CD4-positive, alpha-beta T cell (primary cell): ENCODE data around the gene CNR2. TPM values are rescaled to one million over a fixed set of nuclear protein-coding genes. Genes with fewer than 3 reads are reported as not detected.

ENCODE experiments used
- ATAC-seq: fragments of 200-7000 bp; cut with Tn5 transposase; one replicate; pipeline ENCODE4 v1.10.0; 2022; ENCODE audit warnings: mild to moderate bottlenecking; ENCODE audit not compliant: poor library complexity
- CTCF ChIA-PET: fragments of 350-600 bp; sonication (Branson Sonifier 250); formaldehyde crosslinking; loops from one replicate; lab custom pipeline; 2021; ENCODE audit warnings: antibody characterized with exemption, inconsistent platforms; lab: Charles Lee
- POLR2A ChIA-PET: fragments of 350-600 bp; sonication (Branson Sonifier 250); formaldehyde crosslinking; loops from one replicate; lab custom pipeline; 2021; ENCODE audit warnings: antibody characterized with exemption, inconsistent platforms; lab: Charles Lee
- DNase-seq, 14 experiments: peaks; one replicate each; pipeline ENCODE4 v3.0.0-alpha.2; 2013 to 2020; ENCODE audit warnings: mixed read lengths in 2 of 14
- H3K27ac ChIP-seq, 2 donors: one replicate each; pipeline versions ENCODE4 v1.5.1 to v1.7.0; 2013; ENCODE audit warnings: low read length in 2 of 2, low read depth in 1 of 2, mild to moderate bottlenecking in 1 of 2
- H3K27me3 ChIP-seq, 2 experiments: 1 replicate in 1 of 2; 2 replicates in 1 of 2; pipeline versions ENCODE4 v1.6.1 to v1.7.0; 2013; ENCODE audit warnings: low read length in 2 of 2, control low read depth in 1 of 2, mild to moderate bottlenecking in 1 of 2, moderate library complexity in 1 of 2; ENCODE audit not compliant: insufficient read depth in 2 of 2, control insufficient read depth in 1 of 2
- H3K36me3 ChIP-seq: one replicate; pipeline ENCODE4 v1.6.1; 2013; ENCODE audit warnings: low read length, control low read depth; ENCODE audit not compliant: insufficient read depth
- H3K4me1 ChIP-seq: one replicate; pipeline ENCODE4 v1.6.1; 2013; ENCODE audit warnings: low read length, control low read depth; ENCODE audit not compliant: insufficient read depth
- H3K4me3 ChIP-seq: one replicate; pipeline ENCODE4 v1.5.1; 2013; ENCODE audit warnings: mild to moderate bottlenecking, low read length, moderate library complexity
- H3K9me3 ChIP-seq, 2 experiments: 1 replicate in 1 of 2; 2 replicates in 1 of 2; pipeline versions ENCODE4 v1.6.1 to v1.7.0; 2013; ENCODE audit warnings: low read length in 2 of 2, mild to moderate bottlenecking in 2 of 2, control low read depth in 1 of 2, moderate library complexity in 1 of 2; ENCODE audit not compliant: control insufficient read depth in 1 of 2, insufficient read depth in 1 of 2
- H3K27ac Mint-ChIP-seq: one replicate; pipeline ENCODE4 v1.8.0; 2020; ENCODE audit warnings: mixed read lengths
- H3K27me3 Mint-ChIP-seq: one replicate; pipeline ENCODE4 v1.8.0; 2021; ENCODE audit warnings: mixed read lengths
- H3K36me3 Mint-ChIP-seq: one replicate; pipeline ENCODE4 v1.8.0; 2021; ENCODE audit warnings: low read depth, mixed read lengths
- H3K4me1 Mint-ChIP-seq: one replicate; pipeline ENCODE4 v1.8.0; 2021; ENCODE audit warnings: low read depth, mixed read lengths
- H3K4me3 Mint-ChIP-seq: one replicate; pipeline ENCODE4 v1.8.0; 2020; ENCODE audit warnings: mild to moderate bottlenecking, mixed read lengths
- H3K9me3 Mint-ChIP-seq: one replicate; pipeline ENCODE4 v1.8.0; 2020; ENCODE audit warnings: mixed read lengths
- intact Hi-C, 2 experiments: fragments of 100-400 bp; cut with DNase I in 1 of 2; cut with micrococcal nuclease in 1 of 2; formaldehyde crosslinking; loops; one replicate each; pipeline versions ENCODE4 v1.15.1 to v1.9.0; 2023 to 2025; cut with DNase I, micrococcal nuclease
- total RNA-seq, 174 experiments: library from RNA in 2 of 174; stranded (reverse) in 2 of 174; gene quantifications; one replicate each; pipeline ENCODE4 v1.2.3 and lab custom pipeline; 2021 to 2026
- TF ChIP-seq, protein P1 (sequence below): fragments of 200-600 bp; IDR thresholded peaks from one replicate; pipeline ENCODE4 v1.8.0; 2022; ENCODE audit warnings: antibody characterized with exemption, mild to moderate bottlenecking

Gene CNR2
- total RNA-seq, 2 experiments from 2014 or later = 0.05 TPM; not detected in 1

- H3K27ac ChIP-seq = peak overlapping the region in 1 of 2 donors; percentile 29
- no peaks in the 10 kb centered on the region for H3K27me3 ChIP-seq
- Mint-ChIP-seq H3K4me3 (peak overlapping the region; percentile 87), H3K27ac (peak overlapping the region; percentile 81), H3K4me1 (peaks cover 29% of the 10 kb centered on the region), H3K27me3 (no peaks in the 10 kb centered on the region), H3K9me3 (no peaks in the 10 kb centered on the region), H3K36me3 (peaks cover 27% of the 10 kb centered on the region)
- TF ChIP-seq, protein P1, sequence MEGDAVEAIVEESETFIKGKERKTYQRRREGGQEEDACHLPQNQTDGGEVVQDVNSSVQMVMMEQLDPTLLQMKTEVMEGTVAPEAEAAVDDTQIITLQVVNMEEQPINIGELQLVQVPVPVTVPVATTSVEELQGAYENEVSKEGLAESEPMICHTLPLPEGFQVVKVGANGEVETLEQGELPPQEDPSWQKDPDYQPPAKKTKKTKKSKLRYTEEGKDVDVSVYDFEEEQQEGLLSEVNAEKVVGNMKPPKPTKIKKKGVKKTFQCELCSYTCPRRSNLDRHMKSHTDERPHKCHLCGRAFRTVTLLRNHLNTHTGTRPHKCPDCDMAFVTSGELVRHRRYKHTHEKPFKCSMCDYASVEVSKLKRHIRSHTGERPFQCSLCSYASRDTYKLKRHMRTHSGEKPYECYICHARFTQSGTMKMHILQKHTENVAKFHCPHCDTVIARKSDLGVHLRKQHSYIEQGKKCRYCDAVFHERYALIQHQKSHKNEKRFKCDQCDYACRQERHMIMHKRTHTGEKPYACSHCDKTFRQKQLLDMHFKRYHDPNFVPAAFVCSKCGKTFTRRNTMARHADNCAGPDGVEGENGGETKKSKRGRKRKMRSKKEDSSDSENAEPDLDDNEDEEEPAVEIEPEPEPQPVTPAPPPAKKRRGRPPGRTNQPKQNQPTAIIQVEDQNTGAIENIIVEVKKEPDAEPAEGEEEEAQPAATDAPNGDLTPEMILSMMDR = no peak
- CTCF ChIA-PET = interaction anchor here (0.6 to 1.4 kb wide), 4 partner anchors 39 to 90 kb away, joined by 3 to 11 read pairs (median 3); no protein-coding TSS in a partner anchor
- POLR2A ChIA-PET = interaction anchor here (1.2 kb wide), 1 partner anchor 66 kb away, joined by 4 read pairs; no protein-coding TSS in a partner anchor
- intact Hi-C loops = loop anchor here (5.0 kb wide), 3 partner anchors 40 to 175 kb away; partner anchors contain the start of genes HMGCL (in 1 of the 2), PNRC2 (in 1 of the 2) and RPL11 (in 1 of the 2)
- peak overlapping the region; percentile 86 for H3K4me3 ChIP-seq
- peaks cover 14% of the 10 kb centered on the region for H3K36me3 ChIP-seq
- DNase-seq (no peak), ATAC-seq (no peak)
- H3K4me1 ChIP-seq = peaks cover 29% of the 10 kb centered on the region
- H3K9me3 ChIP-seq = no peaks in the 10 kb centered on the region
Observed at GRCh38 chr1:23867542-23867894, 45.6 kb downstream of the CNR2 start.

- Histone ChIP-seq H3K9me3 (no peaks in the 10 kb centered on the region), H3K27me3 (no peaks in the 10 kb centered on the region), H3K36me3 (peaks cover 29% of the 10 kb centered on the region), H3K4me3 (no peak overlapping the region), H3K4me1 (peaks cover 29% of the 10 kb centered on the region), H3K27ac (no peak overlapping the region)
- ChIA-PET POLR2A (interaction anchor here (0.8 kb wide), 1 partner anchor 88 kb away, joined by 3 read pairs; no protein-coding TSS in a partner anchor), CTCF (interaction anchor here (1.3 kb wide), 1 partner anchor 55 kb away, joined by 5 read pairs; no protein-coding TSS in a partner anchor)
- peak in 2 of 14 experiments; percentile 12 to 18 for DNase-seq
- Mint-ChIP-seq H3K9me3 (no peaks in the 10 kb centered on the region), H3K27ac (no peak overlapping the region), H3K27me3 (no peaks in the 10 kb centered on the region), H3K4me1 (peaks cover 29% of the 10 kb centered on the region), H3K4me3 (peak overlapping the region; percentile 38), H3K36me3 (peaks cover 41% of the 10 kb centered on the region)
- intact Hi-C loops = loop anchor here (5.0 kb wide), 3 partner anchors 38 to 173 kb away; partner anchors contain the start of genes HMGCL (in 1 of the 2), PNRC2 (in 1 of the 2) and RPL11 (in 1 of the 2)
- no peak for ATAC-seq
- TF ChIP-seq, protein P1 = no peak
Observed at GRCh38 chr1:23865543-23865930, 47.6 kb downstream of the CNR2 start.

DNA sequence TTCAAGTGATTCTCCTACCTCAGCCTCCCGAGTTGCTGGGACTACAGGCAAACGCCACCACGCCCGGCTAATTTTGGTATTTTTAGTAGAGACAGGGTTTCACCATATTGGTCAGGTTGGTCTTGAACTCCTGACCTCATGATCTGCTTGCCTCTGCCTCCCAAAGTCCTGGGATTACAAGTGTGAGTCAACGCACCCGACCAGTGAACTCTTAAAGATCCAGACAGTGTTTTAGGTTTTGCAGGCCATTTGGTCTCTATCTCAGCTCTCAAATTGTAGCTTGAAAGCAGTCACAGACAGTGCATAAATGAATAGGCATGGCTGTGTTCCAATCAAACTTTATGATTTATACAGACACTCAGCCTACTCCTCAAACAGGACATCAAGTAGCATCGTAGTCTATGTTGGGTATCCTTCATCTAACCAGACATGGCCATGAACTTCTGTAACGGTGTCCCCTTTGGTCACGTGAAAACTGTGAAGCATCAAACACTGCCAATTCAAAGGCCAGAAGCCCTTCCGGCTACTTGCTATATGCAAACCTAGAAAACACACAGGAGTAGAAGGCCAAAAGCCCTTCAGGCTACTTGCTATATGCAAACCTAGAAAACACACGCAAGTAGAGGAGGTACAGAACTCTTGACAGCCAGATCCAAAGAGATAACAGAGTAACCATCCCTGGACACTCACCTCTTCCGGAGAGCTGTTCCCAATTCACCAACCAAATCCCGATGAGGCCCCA, 48.2 kb downstream of the CNR2 start:
- no peaks in the 10 kb centered on the region for H3K27me3 ChIP-seq
- TF ChIP-seq, protein P1 = no peak
- H3K4me3 Mint-ChIP-seq = peak overlapping the region; percentile 11
- H3K27ac Mint-ChIP-seq = no peak overlapping the region
- H3K4me3 ChIP-seq = no peak overlapping the region
- intact Hi-C loops = loop anchor here (5.0 kb wide), 3 partner anchors 38 to 173 kb away; partner anchors contain the start of genes HMGCL (in 1 of the 2), PNRC2 (in 1 of the 2) and RPL11 (in 1 of the 2)
- peaks cover 29% of the 10 kb centered on the region for H3K4me1 Mint-ChIP-seq
- POLR2A ChIA-PET = interaction anchor here (0.8 kb wide), 1 partner anchor 87 kb away, joined by 3 read pairs; no protein-coding TSS in a partner anchor
- no peaks in the 10 kb centered on the region for H3K9me3 ChIP-seq
- peaks cover 29% of the 10 kb centered on the region for H3K4me1 ChIP-seq
- peaks cover 30% of the 10 kb centered on the region for H3K36me3 ChIP-seq
- no peak overlapping the region for H3K27ac ChIP-seq
- no peaks in the 10 kb centered on the region for H3K27me3 Mint-ChIP-seq
- ATAC-seq = no peak
- no peaks in the 10 kb centered on the region for H3K9me3 Mint-ChIP-seq
- no peak for DNase-seq
- CTCF ChIA-PET = interaction anchor here (1.3 kb wide), 1 partner anchor 55 kb away, joined by 5 read pairs; no protein-coding TSS in a partner anchor
- peaks cover 42% of the 10 kb centered on the region for H3K36me3 Mint-ChIP-seq
